GM12865 (cell line): ENCODE measurements around the gene ZP4.
"Not testable (repeated sequence)": the region's sequence is repeated elsewhere in the genome, so short reads cannot be mapped to it uniquely, and the experiment has no call there.

Experiments
- DNase-seq: peaks from one replicate; pipeline ENCODE4 v3.0.0; 2010; ENCODE audit warnings: low read depth
- H3K4me3 ChIP-seq: 2 replicates; pipeline ENCODE4 v1.5.1; 2011; ENCODE audit warnings: mild to moderate bottlenecking, low read depth, low read length, control low read depth
- TF ChIP-seq, protein P1 (sequence below): IDR thresholded peaks from 2 replicates; pipeline ENCODE4 v1.5.1; 2011; ENCODE audit warnings: low read length, control low read depth, low read depth, inconsistent platforms; ENCODE audit not compliant: insufficient read depth; ENCODE audit errors: missing control alignments

The ZP4 gene

DNA sequence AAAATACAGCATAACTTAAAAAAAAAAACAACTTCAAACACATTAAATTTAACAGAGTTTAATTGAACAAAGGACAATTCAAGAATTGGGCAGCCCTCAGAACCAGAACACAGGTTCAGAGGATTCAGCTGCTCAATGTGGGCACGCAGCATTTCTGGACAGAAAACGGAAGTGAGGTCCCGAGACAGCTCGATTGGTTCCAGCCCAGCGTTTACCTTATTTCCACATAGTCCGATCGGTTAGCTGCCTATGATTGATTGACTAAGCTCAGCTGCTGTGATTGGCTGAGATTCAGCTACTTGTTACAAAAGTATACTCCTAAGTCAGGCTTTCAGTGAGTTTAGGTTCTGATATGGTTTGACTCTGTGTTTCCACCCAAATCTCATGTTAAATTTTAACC is 33.3 kb downstream of the ZP4 start:
- no peak for DNase-seq

DNA sequence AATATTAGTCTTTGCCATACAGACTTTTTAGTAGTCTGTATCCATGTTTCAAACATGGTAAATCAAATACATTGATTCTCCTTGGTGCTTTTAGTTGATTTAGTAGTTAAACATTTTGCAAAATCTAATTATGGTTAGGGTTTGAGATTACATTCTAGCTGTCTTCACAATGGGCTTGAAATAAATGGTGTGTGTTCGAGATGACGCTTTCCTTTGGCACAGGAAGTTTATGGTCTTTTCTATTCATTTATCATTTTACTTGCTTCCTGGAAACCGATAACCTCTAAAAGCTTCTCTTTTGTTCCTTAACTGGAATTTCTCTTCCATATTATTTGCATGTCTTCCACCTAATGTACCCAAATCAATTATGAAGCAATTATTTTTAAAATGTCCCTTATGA is 38.4 kb downstream of the ZP4 start:
- TF ChIP-seq, protein P1, sequence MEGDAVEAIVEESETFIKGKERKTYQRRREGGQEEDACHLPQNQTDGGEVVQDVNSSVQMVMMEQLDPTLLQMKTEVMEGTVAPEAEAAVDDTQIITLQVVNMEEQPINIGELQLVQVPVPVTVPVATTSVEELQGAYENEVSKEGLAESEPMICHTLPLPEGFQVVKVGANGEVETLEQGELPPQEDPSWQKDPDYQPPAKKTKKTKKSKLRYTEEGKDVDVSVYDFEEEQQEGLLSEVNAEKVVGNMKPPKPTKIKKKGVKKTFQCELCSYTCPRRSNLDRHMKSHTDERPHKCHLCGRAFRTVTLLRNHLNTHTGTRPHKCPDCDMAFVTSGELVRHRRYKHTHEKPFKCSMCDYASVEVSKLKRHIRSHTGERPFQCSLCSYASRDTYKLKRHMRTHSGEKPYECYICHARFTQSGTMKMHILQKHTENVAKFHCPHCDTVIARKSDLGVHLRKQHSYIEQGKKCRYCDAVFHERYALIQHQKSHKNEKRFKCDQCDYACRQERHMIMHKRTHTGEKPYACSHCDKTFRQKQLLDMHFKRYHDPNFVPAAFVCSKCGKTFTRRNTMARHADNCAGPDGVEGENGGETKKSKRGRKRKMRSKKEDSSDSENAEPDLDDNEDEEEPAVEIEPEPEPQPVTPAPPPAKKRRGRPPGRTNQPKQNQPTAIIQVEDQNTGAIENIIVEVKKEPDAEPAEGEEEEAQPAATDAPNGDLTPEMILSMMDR, result no peak
- no peak overlapping the region for H3K4me3 ChIP-seq
- DNase-seq, result no peak

More for the DNA sequence above, 33.3 kb downstream of the ZP4 start:
- TF ChIP-seq, protein P1, result no peak
- H3K4me3 ChIP-seq, result no peak overlapping the region

DNA sequence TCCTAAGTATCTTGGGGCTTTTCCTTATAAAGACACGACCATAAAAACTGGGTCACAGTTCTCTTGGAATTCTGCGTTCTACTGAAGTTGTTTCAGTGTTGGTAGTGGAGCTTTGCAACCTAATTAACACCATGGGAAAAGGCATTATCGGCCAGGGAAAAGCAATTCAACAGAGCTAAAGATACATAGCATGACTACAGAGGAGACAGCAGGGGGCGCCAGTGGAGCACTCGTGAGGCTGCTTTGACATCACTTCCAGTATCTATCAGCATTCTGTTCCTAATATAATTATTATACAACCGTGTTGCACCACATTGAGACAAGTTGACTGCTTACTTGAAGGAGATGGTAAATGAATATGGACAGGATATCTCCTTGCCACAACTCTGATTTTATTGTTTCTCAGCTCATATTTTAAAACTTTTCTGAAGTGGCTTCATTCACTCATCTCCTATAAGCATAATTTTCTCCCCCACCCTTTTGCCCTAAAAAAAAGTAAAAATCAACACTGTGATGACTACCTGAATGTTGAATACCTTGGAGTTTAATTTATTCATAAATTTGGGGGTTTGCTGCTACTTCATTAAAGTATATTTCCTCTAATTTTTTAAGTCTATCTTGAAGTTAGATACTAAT is 39.4 kb downstream of the ZP4 start:
- H3K4me3 ChIP-seq, result no peak overlapping the region
- TF ChIP-seq, protein P1, result peak; percentile 63
- peak; percentile 55 for DNase-seq

DNA sequence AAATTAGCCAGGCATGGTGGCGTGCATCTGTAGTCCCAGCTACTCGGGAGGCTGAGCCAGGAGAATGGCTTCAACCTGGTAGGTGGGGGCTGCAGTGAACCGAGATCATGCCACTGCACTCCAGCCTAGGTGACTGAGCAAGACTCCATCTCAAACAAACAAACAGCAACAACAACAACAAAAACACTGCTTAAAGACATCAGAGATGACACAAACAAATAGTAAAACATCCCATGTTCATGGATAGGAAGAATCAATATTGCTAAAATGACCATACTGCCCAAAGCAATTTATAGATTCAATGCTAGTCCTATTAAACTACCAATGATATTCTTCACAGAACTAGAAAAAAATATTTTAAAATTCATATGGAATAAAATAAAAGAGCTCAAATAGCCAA is 47.2 kb downstream of the ZP4 start:
- not testable (repeated sequence) for DNase-seq, H3K4me3 ChIP-seq

DNA sequence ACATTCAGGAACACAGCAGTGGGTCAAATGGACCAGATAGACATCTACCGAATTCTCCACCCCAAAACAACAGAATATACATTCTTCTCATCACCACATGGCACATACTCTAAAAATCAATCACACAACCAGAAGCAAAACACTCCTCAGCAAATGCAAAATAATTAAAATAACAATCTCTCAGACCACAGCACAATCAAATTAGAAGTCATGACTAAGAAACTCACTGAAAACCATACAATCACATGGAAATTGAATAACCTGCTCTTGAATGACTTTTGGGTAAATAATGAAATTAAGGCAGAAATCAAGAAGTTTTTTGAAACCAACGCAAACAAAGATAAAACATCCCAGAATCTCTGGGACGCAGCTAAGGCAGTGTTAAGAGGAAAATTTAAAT is 49.2 kb downstream of the ZP4 start:
- TF ChIP-seq, protein P1, result no peak
- DNase-seq, result no peak
- H3K4me3 ChIP-seq, result no peak overlapping the region

DNA sequence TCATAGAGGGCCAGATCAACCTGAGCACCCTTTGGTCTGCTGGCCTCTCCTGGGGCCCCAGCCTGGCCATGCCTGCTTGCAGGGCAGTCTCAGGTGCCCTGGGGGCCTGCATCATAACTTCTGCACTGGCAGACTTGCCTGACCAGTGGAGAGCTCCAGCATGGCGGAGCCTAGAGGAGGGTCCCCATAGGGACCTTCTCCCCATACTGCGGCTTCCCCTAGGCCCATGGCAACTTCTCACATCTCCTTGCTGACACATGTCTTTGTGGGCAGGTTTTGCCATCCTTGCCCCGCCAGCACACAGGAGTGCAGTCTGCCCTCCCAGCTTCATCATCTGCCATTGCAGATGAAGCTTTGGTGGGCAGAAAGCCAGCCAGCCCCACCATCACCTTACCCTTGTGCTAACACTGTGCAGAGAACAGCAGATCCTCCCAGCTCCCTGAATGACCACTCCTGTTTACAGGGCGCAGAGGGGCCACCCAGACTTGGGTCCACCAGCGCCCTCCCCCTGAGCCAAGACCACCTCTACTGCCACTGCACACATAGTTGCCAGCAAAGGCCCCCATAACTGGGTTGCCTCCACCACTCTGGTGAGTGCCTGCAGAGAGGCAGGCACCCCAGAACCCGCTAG is 51.7 kb downstream of the ZP4 start:
- TF ChIP-seq, protein P1, result no peak
- no peak for DNase-seq
- no peak overlapping the region for H3K4me3 ChIP-seq

- DNase-seq, result no peak
- TF ChIP-seq, protein P1, result no peak
- no peak overlapping the region for H3K4me3 ChIP-seq
These were observed 52.4 kb downstream of the ZP4 start for GRCh38 chr1:237838320-237838719.
